Caco-2 (cell line): Measurements from ENCODE around the gene SMOC2. TPM values are rescaled to one million over a fixed set of nuclear protein-coding genes. Genes with fewer than 3 reads are reported as not detected.

Source experiments
- BruUV-seq: library from RNA; stranded (reverse); fragments of 400-500 nt; replicated peaks from 2 replicates; lab custom pipeline; 2021; lab: Mats Ljungman, UMichigan
- CTCF ChIA-PET: fragments of 300-600 bp; sonication (Branson Sonifier 250); formaldehyde crosslinking; loops from one replicate; lab custom pipeline; 2022; ENCODE audit warnings: antibody characterized with exemption; lab: Charles Lee
- POLR2A ChIA-PET: fragments of 300-600 bp; sonication (Branson Sonifier 250); formaldehyde crosslinking; loops from one replicate; lab custom pipeline; 2022; ENCODE audit warnings: antibody characterized with exemption; lab: Charles Lee
- DNase-seq, 2 experiments: peaks; one replicate each; pipeline versions ENCODE4 v3.0.0 to v3.0.0-alpha.2; 2020 to 2022
- H3K27me3 ChIP-seq: replicated peaks from 2 replicates; pipeline ENCODE4 v1.6.0; 2011; ENCODE audit warnings: low read length; ENCODE audit not compliant: control insufficient read depth, insufficient read depth
- H3K36me3 ChIP-seq: 2 replicates; pipeline ENCODE4 v1.5.1; 2011; ENCODE audit warnings: low read length; ENCODE audit not compliant: control insufficient read depth, insufficient read depth
- H3K4me1 ChIP-seq: fragments of 250-450 bp; sonication (Bioruptor Pico); 2 replicates; pipeline ENCODE4 v1.5.1; 2020; ENCODE audit warnings: mild to moderate bottlenecking
- H3K4me3 ChIP-seq: 2 replicates; pipeline ENCODE4 v1.5.1; 2011; ENCODE audit warnings: low read depth, mild to moderate bottlenecking, control low read depth, low read length
- H3K9me3 ChIP-seq: fragments of 250-450 bp; sonication (Bioruptor Pico); 2 replicates; pipeline ENCODE4 v1.5.1; 2020; ENCODE audit warnings: mild to moderate bottlenecking, moderate library complexity
- H3K27ac Mint-ChIP-seq: one replicate; pipeline ENCODE4 v1.8.0; 2022; ENCODE audit warnings: mixed read lengths; ENCODE audit not compliant: unreplicated experiment
- H3K27me3 Mint-ChIP-seq: one replicate; pipeline ENCODE4 v1.8.0; 2022; ENCODE audit warnings: mixed read lengths; ENCODE audit not compliant: insufficient read depth, unreplicated experiment
- H3K36me3 Mint-ChIP-seq: one replicate; pipeline ENCODE4 v1.8.0; 2022; ENCODE audit warnings: mild to moderate bottlenecking, mixed read lengths; ENCODE audit not compliant: insufficient read depth, unreplicated experiment
- H3K4me1 Mint-ChIP-seq: one replicate; pipeline ENCODE4 v1.8.0; 2022; ENCODE audit warnings: low read depth, mixed read lengths; ENCODE audit not compliant: unreplicated experiment
- H3K4me3 Mint-ChIP-seq: one replicate; pipeline ENCODE4 v1.8.0; 2022; ENCODE audit warnings: mild to moderate bottlenecking, moderate library complexity, mixed read lengths; ENCODE audit not compliant: unreplicated experiment
- H3K9me3 Mint-ChIP-seq: one replicate; pipeline ENCODE4 v1.8.0; 2022; ENCODE audit warnings: mixed read lengths; ENCODE audit not compliant: unreplicated experiment
- CTCF ChIP-seq, 2 experiments: fragments of 200-600 bp in 1 of 2; IDR thresholded peaks; 1 replicate in 1 of 2; 2 replicates in 1 of 2; pipeline versions ENCODE4 v1.5.1 to v1.8.0; 2011 to 2022; ENCODE audit warnings: antibody characterized with exemption in 1 of 2, control low read depth in 1 of 2, inconsistent platforms in 1 of 2, low read depth in 1 of 2, low read length in 1 of 2, mild to moderate bottlenecking in 1 of 2, moderate library complexity in 1 of 2; ENCODE audit not compliant: insufficient read depth in 1 of 2, severe bottlenecking in 1 of 2, unreplicated experiment in 1 of 2
- intact Hi-C: fragments of 100-400 bp; cut with micrococcal nuclease; formaldehyde crosslinking; loops from one replicate; pipeline ENCODE4 v1.10.0; 2022; ENCODE audit not compliant: unreplicated experiment
- total RNA-seq: library from RNA; stranded (reverse); gene quantifications from 2 replicates; pipeline ENCODE4 v1.2.3, GENCODE V29; 2022

SMOC2 gene
- total RNA-seq, 1 experiment from 2014 or later = 2.8 TPM

DNA sequence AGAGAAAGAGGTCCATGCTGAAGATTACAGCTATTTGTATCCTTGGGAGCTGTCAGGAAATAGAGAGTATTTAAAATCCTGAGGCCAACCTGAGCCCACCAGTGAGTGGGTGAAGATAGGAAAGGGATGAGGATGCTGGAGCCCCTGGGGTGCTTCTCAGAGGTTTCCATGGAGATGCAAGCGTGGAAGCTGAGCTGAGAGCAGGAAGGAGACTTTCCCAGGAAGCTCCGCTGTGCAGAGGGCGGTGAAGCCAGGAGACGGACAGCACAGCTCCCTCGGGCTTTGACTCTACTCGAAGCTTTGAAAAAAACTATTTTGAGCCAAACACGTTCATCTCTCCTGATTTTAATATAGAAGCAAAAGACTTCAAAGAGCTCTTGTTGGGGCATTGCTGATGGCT lies 222.1 kb downstream of the SMOC2 start:
- intact Hi-C loops = no loop called here

DNA sequence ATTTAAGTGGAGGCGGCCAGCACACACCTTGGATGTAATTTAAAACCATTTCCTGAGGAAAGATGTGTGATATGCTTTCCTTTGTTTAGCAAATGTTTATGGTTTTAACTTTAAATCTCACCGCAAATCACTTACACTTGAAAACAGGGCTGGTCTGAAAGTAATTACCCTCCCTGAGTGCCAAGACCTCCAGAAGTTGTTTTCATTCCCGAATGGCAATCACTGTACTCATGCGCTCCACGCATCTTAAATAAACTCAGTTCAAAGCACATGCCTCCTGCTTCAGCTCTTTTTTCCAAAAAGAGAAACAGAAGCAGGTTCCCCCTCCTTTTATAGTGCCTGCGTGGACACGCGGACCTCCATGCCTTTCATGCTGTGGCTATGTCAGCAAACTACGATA lies 224.0 kb downstream of the SMOC2 start:
- ChIA-PET POLR2A (no interaction called here), CTCF (no interaction called here)
- Mint-ChIP-seq H3K9me3 (peaks cover 10% of the 10 kb centered on the region), H3K36me3 (peaks cover 7% of the 10 kb centered on the region), H3K27me3 (no peaks in the 10 kb centered on the region), H3K4me3 (no peak overlapping the region), H3K27ac (no peak overlapping the region), H3K4me1 (peaks cover 11% of the 10 kb centered on the region)
- no peaks in the 10 kb centered on the region for H3K27me3 ChIP-seq
- intact Hi-C loops = no loop called here
- no peaks in the 10 kb centered on the region for H3K4me1 ChIP-seq
- BruUV-seq = no TSS peak
- no peaks in the 10 kb centered on the region for H3K9me3 ChIP-seq
- no peak overlapping the region for H3K4me3 ChIP-seq
- TF ChIP-seq CTCF (IDR thresholded peaks at IDR 0.05; ENCODE audit: insufficient read depth in 1 of 2, low read depth in 1 of 2, low read length in 1 of 2, severe bottlenecking in 1 of 2, unreplicated experiment in 1 of 2) = no peak
- DNase-seq = no peak
- H3K36me3 ChIP-seq = no peaks in the 10 kb centered on the region

More for the DNA sequence above, 222.1 kb downstream of the SMOC2 start:
- H3K4me1 Mint-ChIP-seq = peaks cover 11% of the 10 kb centered on the region
- Histone ChIP-seq H3K4me1 (no peaks in the 10 kb centered on the region), H3K27me3 (no peaks in the 10 kb centered on the region), H3K36me3 (no peaks in the 10 kb centered on the region), H3K9me3 (0 out of 2 replicates have a peak, but pooled peaks cover 1% of the 10 kb centered on the region), H3K4me3 (no peak overlapping the region)
- ChIA-PET POLR2A (no interaction called here), CTCF (no interaction called here)
- H3K9me3 Mint-ChIP-seq = peaks cover 29% of the 10 kb centered on the region
- peaks cover 7% of the 10 kb centered on the region for H3K36me3 Mint-ChIP-seq
- H3K4me3 Mint-ChIP-seq = no peak overlapping the region
- DNase-seq = no peak
- TF ChIP-seq CTCF (IDR thresholded peaks at IDR 0.05; ENCODE audit: insufficient read depth in 1 of 2, low read depth in 1 of 2, low read length in 1 of 2, severe bottlenecking in 1 of 2, unreplicated experiment in 1 of 2) = no peak
- H3K27ac Mint-ChIP-seq = no peak overlapping the region
- H3K27me3 Mint-ChIP-seq = no peaks in the 10 kb centered on the region
- no TSS peak for BruUV-seq

DNA sequence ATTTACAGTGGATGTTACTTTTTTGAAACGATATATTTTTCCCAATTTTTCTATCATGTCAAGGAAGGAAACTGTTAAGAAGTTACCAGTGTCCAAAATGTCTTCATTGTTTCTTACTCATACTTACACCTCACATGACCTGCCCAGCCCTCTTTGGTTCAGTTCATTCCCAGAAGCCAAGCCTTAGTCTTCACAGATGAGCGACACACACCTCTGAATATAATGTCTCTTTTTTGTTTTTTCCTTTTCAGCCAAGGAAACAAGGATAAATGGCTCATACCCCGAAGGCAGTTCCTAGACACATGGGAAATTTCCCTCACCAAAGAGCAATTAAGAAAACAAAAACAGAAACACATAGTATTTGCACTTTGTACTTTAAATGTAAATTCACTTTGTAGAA lies 225.2 kb downstream of the SMOC2 start:
- Histone ChIP-seq H3K4me3 (no peak overlapping the region), H3K4me1 (no peaks in the 10 kb centered on the region), H3K27me3 (no peaks in the 10 kb centered on the region), H3K9me3 (no peaks in the 10 kb centered on the region), H3K36me3 (no peaks in the 10 kb centered on the region)
- peaks cover 11% of the 10 kb centered on the region for H3K4me1 Mint-ChIP-seq
- no peaks in the 10 kb centered on the region for H3K27me3 Mint-ChIP-seq
- intact Hi-C loops = no loop called here
- no peak overlapping the region for H3K27ac Mint-ChIP-seq
- BruUV-seq = no TSS peak
- peaks cover 7% of the 10 kb centered on the region for H3K36me3 Mint-ChIP-seq
- no peak for DNase-seq
- H3K4me3 Mint-ChIP-seq = no peak overlapping the region
- ChIA-PET POLR2A (no interaction called here), CTCF (no interaction called here)
- peaks cover 7% of the 10 kb centered on the region for H3K9me3 Mint-ChIP-seq
- TF ChIP-seq CTCF (IDR thresholded peaks at IDR 0.05; ENCODE audit: insufficient read depth in 1 of 2, low read depth in 1 of 2, low read length in 1 of 2, severe bottlenecking in 1 of 2, unreplicated experiment in 1 of 2) = no peak
